ENCODE data around the gene SKAP2. TPM values are rescaled to one million over a fixed set of nuclear protein-coding genes. Genes with fewer than 3 reads are reported as not detected.

The SKAP2 gene
- total RNA-seq, 1 donor: 19.5 TPM

GRCh38 chr7:26726051-26726450 is 138.3 kb downstream of the SKAP2 start:
- Histone ChIP-seq H3K4me2 (ENCODE audit: insufficient read depth, low read length) (no peak overlapping the region), H2AFZ (ENCODE audit: low read length) (no peak overlapping the region), H3K27ac (ENCODE audit: low read depth, low read length) (no peak overlapping the region), H3K9me3 (ENCODE audit: low read depth, low read length) (no peaks in the 10 kb centered on the region), H3K4me1 (ENCODE audit: insufficient read depth, low read length) (no peaks in the 10 kb centered on the region), H3K27me3 (ENCODE audit: insufficient read depth, low read length) (no peaks in the 10 kb centered on the region), H3K36me3 (ENCODE audit: insufficient read depth, low read length) (no peaks in the 10 kb centered on the region), H3K79me2 (ENCODE audit: insufficient read depth, low read length) (no peaks in the 10 kb centered on the region), H3K4me3 (ENCODE audit: insufficient read depth, low read length) (no peak overlapping the region), H4K20me1 (ENCODE audit: insufficient read depth, low read length) (no peaks in the 10 kb centered on the region)
- TF ChIP-seq CTCF (IDR thresholded peaks at IDR 0.05; ENCODE audit: extremely low read depth, low read depth, low read length): no peak
- no peak for DNase-seq (ENCODE audit: insufficient read length, low spot score, missing footprints)

GRCh38 chr7:26724795-26725194 is 139.6 kb downstream of the SKAP2 start:
- TF ChIP-seq CTCF (IDR thresholded peaks at IDR 0.05; ENCODE audit: extremely low read depth, low read depth, low read length): no peak
- DNase-seq (ENCODE audit: insufficient read length, low spot score, missing footprints): no peak
- no peak overlapping the region for H3K4me2 ChIP-seq (ENCODE audit: insufficient read depth, low read length)
- H3K36me3 ChIP-seq (ENCODE audit: insufficient read depth, low read length): no peaks in the 10 kb centered on the region
- no peaks in the 10 kb centered on the region for H3K79me2 ChIP-seq (ENCODE audit: insufficient read depth, low read length)
- no peak overlapping the region for H3K4me3 ChIP-seq (ENCODE audit: insufficient read depth, low read length)
- no peaks in the 10 kb centered on the region for H3K27me3 ChIP-seq (ENCODE audit: insufficient read depth, low read length)
- no peak overlapping the region for H2AFZ ChIP-seq (ENCODE audit: low read length)
- H3K9me3 ChIP-seq (ENCODE audit: low read depth, low read length): no peaks in the 10 kb centered on the region
- no peaks in the 10 kb centered on the region for H4K20me1 ChIP-seq (ENCODE audit: insufficient read depth, low read length)
- H3K27ac ChIP-seq (ENCODE audit: low read depth, low read length): no peak overlapping the region
- H3K4me1 ChIP-seq (ENCODE audit: insufficient read depth, low read length): no peaks in the 10 kb centered on the region

- no peaks in the 10 kb centered on the region for H3K36me3 ChIP-seq (ENCODE audit: insufficient read depth, low read length)
- TF ChIP-seq CTCF (IDR thresholded peaks at IDR 0.05; ENCODE audit: extremely low read depth, low read depth, low read length): no peak
- H3K4me2 ChIP-seq (ENCODE audit: insufficient read depth, low read length): no peak overlapping the region
- no peaks in the 10 kb centered on the region for H3K27me3 ChIP-seq (ENCODE audit: insufficient read depth, low read length)
- no peak overlapping the region for H2AFZ ChIP-seq (ENCODE audit: low read length)
- DNase-seq (ENCODE audit: insufficient read length, low spot score, missing footprints): no peak
- no peaks in the 10 kb centered on the region for H4K20me1 ChIP-seq (ENCODE audit: insufficient read depth, low read length)
- H3K79me2 ChIP-seq (ENCODE audit: insufficient read depth, low read length): no peaks in the 10 kb centered on the region
- no peak overlapping the region for H3K4me3 ChIP-seq (ENCODE audit: insufficient read depth, low read length)
- H3K9me3 ChIP-seq (ENCODE audit: low read depth, low read length): no peaks in the 10 kb centered on the region
- H3K27ac ChIP-seq (ENCODE audit: low read depth, low read length): no peak overlapping the region
- no peaks in the 10 kb centered on the region for H3K4me1 ChIP-seq (ENCODE audit: insufficient read depth, low read length)
These were observed 141.3 kb downstream of the SKAP2 start for GRCh38 chr7:26723129-26723528.

GRCh38 chr7:26721450-26721849 is 142.9 kb downstream of the SKAP2 start:
- Histone ChIP-seq H3K4me1 (ENCODE audit: insufficient read depth, low read length) (no peaks in the 10 kb centered on the region), H3K27me3 (ENCODE audit: insufficient read depth, low read length) (no peaks in the 10 kb centered on the region), H3K4me2 (ENCODE audit: insufficient read depth, low read length) (no peak overlapping the region), H3K36me3 (ENCODE audit: insufficient read depth, low read length) (no peaks in the 10 kb centered on the region), H3K27ac (ENCODE audit: low read depth, low read length) (no peak overlapping the region), H2AFZ (ENCODE audit: low read length) (no peak overlapping the region), H3K4me3 (ENCODE audit: insufficient read depth, low read length) (no peak overlapping the region), H3K79me2 (ENCODE audit: insufficient read depth, low read length) (no peaks in the 10 kb centered on the region), H4K20me1 (ENCODE audit: insufficient read depth, low read length) (no peaks in the 10 kb centered on the region), H3K9me3 (ENCODE audit: low read depth, low read length) (no peaks in the 10 kb centered on the region)
- no peak for DNase-seq (ENCODE audit: insufficient read length, low spot score, missing footprints)
- TF ChIP-seq CTCF (IDR thresholded peaks at IDR 0.05; ENCODE audit: extremely low read depth, low read depth, low read length): no peak

All from osteoblast (primary cell).